Lower leg skin (tissue), 4 donors: ENCODE results near the gene SPDYA. TPM values are rescaled to one million over a fixed set of nuclear protein-coding genes. Genes with fewer than 3 reads are reported as not detected.

Experiments
- DNase-seq, 2 donors: peaks; one replicate each; pipeline ENCODE4 v3.0.0-alpha.2; 2019; ENCODE audit warnings: low spot score in 2 of 2
- H3K4me3 ChIP-seq: fragments of 200-600 bp; sonication (generic); 2 replicates; pipeline ENCODE4 v1.5.1; 2017; ENCODE audit warnings: mild to moderate bottlenecking, low read depth; ENCODE audit not compliant: poor library complexity, severe bottlenecking
- POLR2A ChIP-seq, 2 donors: fragments of 450-650 bp; IDR thresholded peaks; one replicate each; pipeline ENCODE4 v1.6.1; 2016 to 2017; ENCODE audit warnings: antibody characterized with exemption in 2 of 2, mild to moderate bottlenecking in 1 of 2, moderate library complexity in 1 of 2
- WGBS, 2 donors: methylation state at CpG; one replicate each; pipeline ENCODE4 v1.1.5; 2018; 5-methylcytosine and 5-hydroxymethylcytosine counted together
- intact Hi-C: fragments of 100-400 bp; cut with DNase I; formaldehyde crosslinking; loops from one replicate; pipeline ENCODE4 v1.15.0; 2023; ENCODE audit warnings: low total_unique reads
- total RNA-seq, 4 donors: library from RNA; depleted of rRNA; stranded (reverse); fragments of >200 nt; gene quantifications; one replicate each; pipeline ENCODE4 v1.1.0, GENCODE V29; 2016
- TF ChIP-seq, protein P1 (sequence below), 3 donors: fragments of 450-650 bp; IDR thresholded peaks; one replicate each; pipeline ENCODE4 v1.5.1; 2016; ENCODE audit warnings: antibody characterized with exemption in 3 of 3, mild to moderate bottlenecking in 3 of 3, moderate library complexity in 2 of 3

Gene SPDYA
- total RNA-seq, 4 donors from 2014 or later = 0.42 to 0.95 (median 0.71) TPM; not detected in 1

DNA sequence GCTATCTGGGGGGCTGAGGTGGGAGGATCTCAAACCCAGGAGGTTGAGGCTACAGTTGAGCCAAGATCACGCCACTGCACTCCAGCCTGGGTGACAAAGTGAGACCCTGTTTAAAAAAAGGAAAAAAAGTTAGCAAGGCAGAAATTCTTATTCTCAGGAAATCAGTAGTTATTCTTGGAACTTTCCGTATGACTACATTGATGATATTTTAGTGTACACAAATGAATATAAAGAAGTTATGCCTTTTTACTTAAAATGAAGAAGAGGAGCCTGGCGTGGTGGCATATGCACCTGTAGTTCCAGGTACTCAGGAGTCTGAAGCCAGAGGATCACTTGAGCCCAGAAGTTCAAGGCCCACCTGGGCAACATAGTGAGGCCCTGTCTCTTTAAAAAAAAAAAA, 7.4 kb downstream of the SPDYA start:
- intact Hi-C loops = no loop called here
- H3K4me3 ChIP-seq = no peak overlapping the region
- TF ChIP-seq, protein P1, sequence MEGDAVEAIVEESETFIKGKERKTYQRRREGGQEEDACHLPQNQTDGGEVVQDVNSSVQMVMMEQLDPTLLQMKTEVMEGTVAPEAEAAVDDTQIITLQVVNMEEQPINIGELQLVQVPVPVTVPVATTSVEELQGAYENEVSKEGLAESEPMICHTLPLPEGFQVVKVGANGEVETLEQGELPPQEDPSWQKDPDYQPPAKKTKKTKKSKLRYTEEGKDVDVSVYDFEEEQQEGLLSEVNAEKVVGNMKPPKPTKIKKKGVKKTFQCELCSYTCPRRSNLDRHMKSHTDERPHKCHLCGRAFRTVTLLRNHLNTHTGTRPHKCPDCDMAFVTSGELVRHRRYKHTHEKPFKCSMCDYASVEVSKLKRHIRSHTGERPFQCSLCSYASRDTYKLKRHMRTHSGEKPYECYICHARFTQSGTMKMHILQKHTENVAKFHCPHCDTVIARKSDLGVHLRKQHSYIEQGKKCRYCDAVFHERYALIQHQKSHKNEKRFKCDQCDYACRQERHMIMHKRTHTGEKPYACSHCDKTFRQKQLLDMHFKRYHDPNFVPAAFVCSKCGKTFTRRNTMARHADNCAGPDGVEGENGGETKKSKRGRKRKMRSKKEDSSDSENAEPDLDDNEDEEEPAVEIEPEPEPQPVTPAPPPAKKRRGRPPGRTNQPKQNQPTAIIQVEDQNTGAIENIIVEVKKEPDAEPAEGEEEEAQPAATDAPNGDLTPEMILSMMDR (IDR thresholded peaks at IDR 0.05) = no peak
- TF ChIP-seq POLR2A (IDR thresholded peaks at IDR 0.05) = no peak
- WGBS, 2 donors = 86 to 93% methylated on average over 3 of the region's 3 CpGs
- DNase-seq = no peak

GRCh38 chr2:28821295-28821958, 10.8 kb downstream of the SPDYA start:
- TF ChIP-seq POLR2A (IDR thresholded peaks at IDR 0.05) = no peak
- TF ChIP-seq, protein P1 (IDR thresholded peaks at IDR 0.05) = no peak
- WGBS, 2 donors = 1 to 5% methylated on average over 8 of the region's 8 CpGs
- intact Hi-C loops = no loop called here
- H3K4me3 ChIP-seq = no peak overlapping the region
- DNase-seq = peak in 1 of 2 donors; percentile 47

- intact Hi-C loops = no loop called here
- no peak overlapping the region for H3K4me3 ChIP-seq
- no peak for TF ChIP-seq POLR2A (IDR thresholded peaks at IDR 0.05)
- no peak for DNase-seq
Measured at GRCh38 chr2:28822036-28822435, 11.4 kb downstream of the SPDYA start.

DNA sequence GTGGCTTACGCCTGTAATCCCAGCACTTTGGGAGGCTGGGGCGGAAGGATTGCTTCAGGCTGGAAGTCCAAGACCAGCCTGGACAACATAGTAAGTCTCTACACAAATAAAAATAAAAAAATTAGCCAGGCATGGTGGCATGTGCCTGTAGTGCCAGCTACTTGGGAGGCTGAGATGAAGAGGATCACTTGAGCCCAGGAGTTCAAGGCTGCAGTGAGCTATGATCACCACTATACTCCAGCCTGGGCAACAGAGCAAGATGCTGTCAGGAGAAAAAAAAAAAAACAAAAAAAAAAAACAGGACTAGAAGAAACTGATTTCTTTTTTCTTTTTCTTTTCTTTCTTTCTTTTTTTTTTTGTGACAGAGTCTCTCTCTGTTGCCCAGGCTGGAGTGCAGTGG, 13.6 kb downstream of the SPDYA start:
- intact Hi-C loops = no loop called here
- H3K4me3 ChIP-seq = no peak overlapping the region
- TF ChIP-seq, protein P1 (IDR thresholded peaks at IDR 0.05) = no peak
- TF ChIP-seq POLR2A (IDR thresholded peaks at IDR 0.05) = no peak
- 92 to 99% methylated on average over 2 of the region's 2 CpGs for WGBS, 2 donors
- DNase-seq = no peak

- TF ChIP-seq, protein P1 (IDR thresholded peaks at IDR 0.05) = no peak
- no peak for TF ChIP-seq POLR2A (IDR thresholded peaks at IDR 0.05)
- intact Hi-C loops = no loop called here
- no peak overlapping the region for H3K4me3 ChIP-seq
- no peak for DNase-seq
Measured at GRCh38 chr2:28824870-28825269, 14.2 kb downstream of the SPDYA start.

- WGBS, 2 donors = 87 to 94% methylated on average over 2 of the region's 2 CpGs
- DNase-seq = no peak
- H3K4me3 ChIP-seq = no peak overlapping the region
- intact Hi-C loops = no loop called here
- no peak for TF ChIP-seq POLR2A (IDR thresholded peaks at IDR 0.05)
- TF ChIP-seq, protein P1 (IDR thresholded peaks at IDR 0.05) = no peak
Measured at GRCh38 chr2:28828382-28828781, 17.7 kb downstream of the SPDYA start.
